HG02981 (cell line): Measurements from ENCODE around the gene ACP7.
"Not testable (repeated sequence)": the region's sequence is repeated elsewhere in the genome, so short reads cannot be mapped to it uniquely, and the experiment has no call there.

ENCODE experiments used
- ATAC-seq: cut with Tn5 transposase; IDR thresholded peaks from one replicate; pipeline ENCODE4 v1.9.1; 2021; ENCODE audit warnings: mild to moderate bottlenecking, moderate library complexity; ENCODE audit not compliant: unreplicated experiment

Gene ACP7

GRCh38 chr19:39104186-39104596 lies 20.0 kb downstream of the ACP7 start:
- no peak for ATAC-seq

- no peak for ATAC-seq
These were observed 22.0 kb downstream of the ACP7 start for GRCh38 chr19:39106194-39106593.

- ATAC-seq = no peak
These were observed 25.5 kb downstream of the ACP7 start for GRCh38 chr19:39109641-39110040.

- ATAC-seq = no peak
These were observed 26.2 kb downstream of the ACP7 start for GRCh38 chr19:39110263-39110967.

GRCh38 chr19:39111593-39112199 lies 27.5 kb downstream of the ACP7 start:
- no peak for ATAC-seq

- no peak for ATAC-seq
These were observed 28.2 kb downstream of the ACP7 start for GRCh38 chr19:39112338-39112890.

- no peak for ATAC-seq
These were observed 29.0 kb downstream of the ACP7 start for GRCh38 chr19:39113199-39113598.

GRCh38 chr19:39115105-39115847 lies 31.1 kb downstream of the ACP7 start:
- no peak for ATAC-seq

GRCh38 chr19:39117023-39117422 lies 32.9 kb downstream of the ACP7 start:
- not testable (repeated sequence) for ATAC-seq

GRCh38 chr19:39119830-39120229 lies 35.7 kb downstream of the ACP7 start:
- no peak for ATAC-seq

- ATAC-seq = no peak
These were observed 39.0 kb downstream of the ACP7 start for GRCh38 chr19:39122934-39123731.

- no peak for ATAC-seq
These were observed 40.1 kb downstream of the ACP7 start for GRCh38 chr19:39124136-39124764.

GRCh38 chr19:39125199-39125553 lies 41.0 kb downstream of the ACP7 start:
- no peak for ATAC-seq

GRCh38 chr19:39125554-39126311 lies 41.6 kb downstream of the ACP7 start, which contains the start of gene PAK4:
TSS of gene PAK4 (plus strand) at chr19:39125786. CDS start at chr19:39169554, 43,768 bp downstream.
- ATAC-seq = peak; percentile 92

GRCh38 chr19:39126312-39127187 lies 42.4 kb downstream of the ACP7 start:
- ATAC-seq = no peak

- no peak for ATAC-seq
These were observed 43.8 kb downstream of the ACP7 start for GRCh38 chr19:39127812-39128515.

- no peak for ATAC-seq
These were observed 44.4 kb downstream of the ACP7 start for GRCh38 chr19:39128516-39129079.

- ATAC-seq = no peak
These were observed 44.9 kb downstream of the ACP7 start for GRCh38 chr19:39129116-39129515.
